Fibroblast of the aortic adventitia (primary cell): Measurements from ENCODE around the gene SMAD4. TPM values are rescaled to one million over a fixed set of nuclear protein-coding genes. Genes with fewer than 3 reads are reported as not detected.

Experiments
- DNase-seq: peaks from one replicate; pipeline ENCODE4 v3.0.0-alpha.2; 2010; ENCODE audit warnings: low read depth
- H3K4me3 ChIP-seq: 2 replicates; pipeline ENCODE4 v1.5.1; 2011; ENCODE audit warnings: low read depth, mild to moderate bottlenecking, control low read depth, low read length, moderate library complexity
- CTCF ChIP-seq: IDR thresholded peaks from 2 replicates; pipeline ENCODE4 v1.5.1; 2011; ENCODE audit warnings: mild to moderate bottlenecking, low read length, control low read depth, inconsistent platforms; ENCODE audit not compliant: insufficient read depth
- total RNA-seq: library from RNA; depleted of rRNA; stranded (reverse); fragments of >200 nt; gene quantifications from 2 replicates; pipeline ENCODE4 v1.2.3, GENCODE V29; 2012; ENCODE audit warnings: low replicate concordance

The SMAD4 gene
- total RNA-seq, 1 donor: 142 TPM

GRCh38 chr18:51049137-51049536 lies 19.1 kb downstream of the SMAD4 start:
- no peak overlapping the region for H3K4me3 ChIP-seq
- TF ChIP-seq CTCF: no peak
- DNase-seq: no peak

GRCh38 chr18:51051105-51051712 lies 21.2 kb downstream of the SMAD4 start:
- peak; percentile 74 for DNase-seq
- TF ChIP-seq CTCF: peak; percentile 90
- H3K4me3 ChIP-seq: no peak overlapping the region

- TF ChIP-seq CTCF: no peak
- no peak for DNase-seq
- no peak overlapping the region for H3K4me3 ChIP-seq
These were observed 23.8 kb downstream of the SMAD4 start for GRCh38 chr18:51053814-51054213.

- no peak for DNase-seq
- no peak overlapping the region for H3K4me3 ChIP-seq
- no peak for TF ChIP-seq CTCF
These were observed 24.8 kb downstream of the SMAD4 start for GRCh38 chr18:51054764-51055163.

GRCh38 chr18:51059969-51060368 lies 30.0 kb downstream of the SMAD4 start:
- DNase-seq: no peak
- no peak for TF ChIP-seq CTCF
- no peak overlapping the region for H3K4me3 ChIP-seq

- no peak overlapping the region for H3K4me3 ChIP-seq
- no peak for TF ChIP-seq CTCF
- no peak for DNase-seq
These were observed 34.2 kb downstream of the SMAD4 start for GRCh38 chr18:51064256-51064655.

- H3K4me3 ChIP-seq: no peak overlapping the region
- TF ChIP-seq CTCF: no peak
- peak; percentile 40 for DNase-seq
These were observed 36.3 kb downstream of the SMAD4 start for GRCh38 chr18:51066273-51066672.
